Kidney (tissue), 14 donors: ENCODE results near the gene MCTS1. TPM values are rescaled to one million over a fixed set of nuclear protein-coding genes. Genes with fewer than 3 reads are reported as not detected.
A peak's percentile ranks its signal among the peaks of the same experiment; 100 is the strongest.

ENCODE experiments used
- DNase-seq, 5 donors: peaks; one replicate each; pipeline ENCODE4 v3.0.0-alpha.2; 2013 to 2020
- FAIRE-seq: peaks from 2 replicates; lab custom pipeline; 2012; peaks lifted over from hg19 to GRCh38; lab: Jason Lieb, UNC
- H3K27ac ChIP-seq, 2 donors: one replicate each; pipeline ENCODE4 v1.7.0; 2013; ENCODE audit warnings: low read depth in 2 of 2, low read length in 2 of 2, inconsistent platforms in 1 of 2
- H3K27me3 ChIP-seq: one replicate; pipeline ENCODE4 v1.7.1; 2013; ENCODE audit warnings: low read length, inconsistent platforms; ENCODE audit not compliant: control insufficient read depth, insufficient read depth
- H3K36me3 ChIP-seq, 3 donors: one replicate each; pipeline versions ENCODE4 v1.7.0 to v1.7.1; 2013; ENCODE audit warnings: low read length in 3 of 3, control low read depth in 1 of 3, inconsistent platforms in 1 of 3; ENCODE audit not compliant: insufficient read depth in 3 of 3, control insufficient read depth in 2 of 3
- H3K4me1 ChIP-seq, 3 donors: one replicate each; pipeline versions ENCODE4 v1.7.0 to v1.7.1; 2013; ENCODE audit warnings: low read length in 3 of 3, inconsistent platforms in 1 of 3, low read depth in 1 of 3; ENCODE audit not compliant: control insufficient read depth in 2 of 3, insufficient read depth in 2 of 3
- H3K4me3 ChIP-seq, 3 donors: one replicate each; pipeline versions ENCODE4 v1.7.0 to v1.8.1; 2013; ENCODE audit warnings: low read length in 3 of 3, control low read depth in 1 of 3, inconsistent platforms in 1 of 3
- H3K9ac ChIP-seq, 3 donors: one replicate each; pipeline versions ENCODE4 v1.7.0 to v1.7.1; 2013; ENCODE audit warnings: low read length in 3 of 3, control low read depth in 1 of 3, inconsistent platforms in 1 of 3
- H3K9me3 ChIP-seq, 3 donors: one replicate each; pipeline versions ENCODE4 v1.7.0 to v1.7.1; 2013; ENCODE audit warnings: low read length in 3 of 3, control low read depth in 1 of 3, inconsistent platforms in 1 of 3; ENCODE audit not compliant: control insufficient read depth in 2 of 3, insufficient read depth in 1 of 3
- intact Hi-C: fragments of 100-400 bp; cut with DNase I; formaldehyde crosslinking; loops from one replicate; pipeline ENCODE4 v1.11.1; 2022
- polyA plus RNA-seq: library from polyadenylated mRNA; stranded (reverse); fragments of 350-450 nt; fragmentation: Illumina TruSeq; extraction: RNeasy Lipid Tissue Mini Kit (QIAGEN cat#74804); gene quantifications from one replicate; pipeline ENCODE4 v1.2.3, GENCODE V29; 2014; ENCODE audit warnings: low read depth, low replicate concordance; ENCODE audit not compliant: insufficient read depth
- total RNA-seq: library from RNA; stranded (reverse); fragmentation: NEBNext Ultra II Directional; extraction: Animal tissue kit (Norgen Biotek cat#: 25700); gene quantifications from one replicate; pipeline ENCODE4 v1.2.1, GENCODE V29; 2021
- TF ChIP-seq, protein P1 (sequence below): IDR thresholded peaks from 3 replicates; pipeline ENCODE4 v1.5.1; 2012; ENCODE audit warnings: mild to moderate bottlenecking, moderate library complexity, borderline replicate concordance; ENCODE audit not compliant: insufficient read depth; ENCODE audit errors: extremely low read depth
- donor health status: control.
- donor health status: control.
- donor health status: control.
- donor health status: control.
- donor health status: control.
- donor health status: DM: yes; HTN: yes; CAD: no.
- donor health status: Normal renal cell carcinoma (clear cell type).

The MCTS1 gene
- total and polyA plus RNA-seq, 2 donors from 2014 or later = 30.6 to 73.7 TPM

GRCh38 chrX:120617996-120618630 lies 14.2 kb downstream of the MCTS1 start:
- TF ChIP-seq, protein P1, sequence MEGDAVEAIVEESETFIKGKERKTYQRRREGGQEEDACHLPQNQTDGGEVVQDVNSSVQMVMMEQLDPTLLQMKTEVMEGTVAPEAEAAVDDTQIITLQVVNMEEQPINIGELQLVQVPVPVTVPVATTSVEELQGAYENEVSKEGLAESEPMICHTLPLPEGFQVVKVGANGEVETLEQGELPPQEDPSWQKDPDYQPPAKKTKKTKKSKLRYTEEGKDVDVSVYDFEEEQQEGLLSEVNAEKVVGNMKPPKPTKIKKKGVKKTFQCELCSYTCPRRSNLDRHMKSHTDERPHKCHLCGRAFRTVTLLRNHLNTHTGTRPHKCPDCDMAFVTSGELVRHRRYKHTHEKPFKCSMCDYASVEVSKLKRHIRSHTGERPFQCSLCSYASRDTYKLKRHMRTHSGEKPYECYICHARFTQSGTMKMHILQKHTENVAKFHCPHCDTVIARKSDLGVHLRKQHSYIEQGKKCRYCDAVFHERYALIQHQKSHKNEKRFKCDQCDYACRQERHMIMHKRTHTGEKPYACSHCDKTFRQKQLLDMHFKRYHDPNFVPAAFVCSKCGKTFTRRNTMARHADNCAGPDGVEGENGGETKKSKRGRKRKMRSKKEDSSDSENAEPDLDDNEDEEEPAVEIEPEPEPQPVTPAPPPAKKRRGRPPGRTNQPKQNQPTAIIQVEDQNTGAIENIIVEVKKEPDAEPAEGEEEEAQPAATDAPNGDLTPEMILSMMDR = no peak
- DNase-seq (no peak), FAIRE-seq (no peak)
- Histone ChIP-seq H3K4me3 (no peak overlapping the region), H3K9ac (no peak overlapping the region), H3K27ac (no peak overlapping the region), H3K4me1 (no peaks in the 10 kb centered on the region), H3K27me3 (no peaks in the 10 kb centered on the region), H3K36me3 (peaks cover 0 to 5% (median 2%) of the 10 kb centered on the region in 3 donors), H3K9me3 (no peaks in the 10 kb centered on the region)
- intact Hi-C loops = no loop called here

- H3K4me1 ChIP-seq = no peaks in the 10 kb centered on the region
- H3K36me3 ChIP-seq = no peaks in the 10 kb centered on the region
- no peak overlapping the region for H3K27ac ChIP-seq
- no peaks in the 10 kb centered on the region for H3K9me3 ChIP-seq
- no peak overlapping the region for H3K9ac ChIP-seq
- no peak overlapping the region for H3K4me3 ChIP-seq
- DNase-seq (no peak), FAIRE-seq (no peak)
- TF ChIP-seq, protein P1 = no peak
- H3K27me3 ChIP-seq = no peaks in the 10 kb centered on the region
- intact Hi-C loops = no loop called here
Measured at GRCh38 chrX:120625371-120625770, 21.5 kb downstream of the MCTS1 start.

- no peak for FAIRE-seq
Measured at GRCh38 chrX:120629667-120630537, 26.0 kb downstream of the MCTS1 start, which contains the start of gene C1GALT1C1. Gene C1GALT1C1, minus strand, starts transcription at chrX:120630054. Its CDS starts 2,888 bp downstream, at chrX:120627166.

More at GRCh38 chrX:120629667-120630537, 26.0 kb downstream of the MCTS1 start, which contains the start of gene C1GALT1C1:
- DNase-seq = peak; percentile 94 to 97 (median 94)
- TF ChIP-seq, protein P1 = no peak
- Histone ChIP-seq H3K27ac (peak within 1 kb of the TSS; percentile 86 to 92), H3K4me3 (peak within 1 kb of the TSS; percentile 79 to 82 (median 80)), H3K9ac (peak within 1 kb of the TSS; percentile 65 to 86 (median 69)), H3K27me3 (no peaks in the 10 kb centered on the region), H3K9me3 (no peaks in the 10 kb centered on the region), H3K4me1 (no peaks in the 10 kb centered on the region), H3K36me3 (no peaks in the 10 kb centered on the region)
- intact Hi-C loops = no loop called here
